ENCODE data around the gene PAX1.

The PAX1 gene

GRCh38 chr20:21741266-21741665 is 35.8 kb downstream of the PAX1 start:
- no peak for DNase-seq

- DNase-seq = no peak
These were observed 57.2 kb downstream of the PAX1 start for GRCh38 chr20:21762646-21763045.

GRCh38 chr20:21767200-21767738 is 61.8 kb downstream of the PAX1 start:
- no peak for DNase-seq

- no peak for DNase-seq
These were observed 62.3 kb downstream of the PAX1 start for GRCh38 chr20:21767739-21768223.

Measured in HCEC 1CT (cell line).